OCI-LY7 (cell line): Measurements from ENCODE around the gene SEMA5A. TPM values are rescaled to one million over a fixed set of nuclear protein-coding genes. Genes with fewer than 3 reads are reported as not detected.

Source experiments
- BruUV-seq: library from RNA; stranded (reverse); fragments of 400-500 nt; replicated peaks from 2 replicates; lab custom pipeline; 2021; lab: Mats Ljungman, UMichigan
- CTCF ChIA-PET: fragments of 300-600 bp; sonication (Branson Sonifier 250); formaldehyde crosslinking; loops from one replicate; lab custom pipeline; 2022; ENCODE audit warnings: antibody characterized with exemption; ENCODE audit not compliant: unreplicated experiment; lab: Charles Lee
- POLR2A ChIA-PET: fragments of 300-600 bp; sonication (Branson Sonifier 250); formaldehyde crosslinking; loops from one replicate; lab custom pipeline; 2022; ENCODE audit warnings: antibody characterized with exemption; lab: Charles Lee
- DNase-seq: peaks from one replicate; pipeline ENCODE4 v3.0.0-alpha.2; 2015; ENCODE audit warnings: low spot score
- H2AFZ ChIP-seq: fragments of 200-600 bp; sonication (generic), shearing (Covaris generic); 2 replicates; pipeline ENCODE4 v1.6.1; 2014; ENCODE audit warnings: mild to moderate bottlenecking, antibody characterized with exemption, low read length, moderate library complexity
- H3K27ac ChIP-seq: fragments of 200-600 bp; sonication (generic); 2 replicates; pipeline ENCODE4 v1.5.1; 2014; ENCODE audit warnings: mixed run types, low read depth, mild to moderate bottlenecking, moderate library complexity, low read length, inconsistent platforms; ENCODE audit not compliant: poor library complexity, severe bottlenecking
- H3K36me3 ChIP-seq: fragments of 200-600 bp; sonication (generic); 2 replicates; pipeline ENCODE4 v1.6.1; 2014; ENCODE audit warnings: mild to moderate bottlenecking, antibody characterized with exemption, low read length, moderate library complexity, mixed read lengths; ENCODE audit not compliant: insufficient read depth
- H3K4me1 ChIP-seq: fragments of 200-600 bp; sonication (generic); 2 replicates; pipeline ENCODE4 v1.5.1; 2014; ENCODE audit warnings: mild to moderate bottlenecking, low read length; ENCODE audit not compliant: insufficient read depth, poor library complexity, severe bottlenecking
- H3K4me2 ChIP-seq: fragments of 200-600 bp; sonication (generic); 2 replicates; pipeline ENCODE4 v1.6.1; 2014; ENCODE audit warnings: mild to moderate bottlenecking, low read length
- H3K4me3 ChIP-seq: fragments of 200-600 bp; sonication (generic); 2 replicates; pipeline ENCODE4 v1.5.1; 2014; ENCODE audit warnings: mild to moderate bottlenecking, low read depth, low read length; ENCODE audit not compliant: poor library complexity, severe bottlenecking
- H3K79me2 ChIP-seq: fragments of 200-600 bp; sonication (generic); 2 replicates; pipeline ENCODE4 v1.6.1; 2016; ENCODE audit warnings: low read depth, mild to moderate bottlenecking, low read length, moderate library complexity, mixed read lengths; ENCODE audit not compliant: insufficient read depth
- H3K9me2 ChIP-seq: fragments of 200-600 bp; sonication (generic); 2 replicates; pipeline ENCODE4 v1.6.1; 2016; ENCODE audit warnings: mild to moderate bottlenecking, low read length, mixed read lengths; ENCODE audit not compliant: insufficient read depth
- H3K9me3 ChIP-seq: fragments of 200-600 bp; sonication (generic); 2 replicates; pipeline ENCODE4 v1.6.1; 2014; ENCODE audit warnings: mild to moderate bottlenecking, mixed run types, low read length, mixed read lengths
- H4K20me1 ChIP-seq: fragments of 200-600 bp; sonication (generic); 2 replicates; pipeline ENCODE4 v1.6.1; 2014; ENCODE audit warnings: mild to moderate bottlenecking, antibody characterized with exemption, low read length, moderate library complexity, mixed read lengths; ENCODE audit not compliant: insufficient read depth
- CTCF ChIP-seq: fragments of 200-600 bp; sonication (generic); conservative IDR thresholded peaks from 2 replicates; pipeline ENCODE4 v1.5.1; 2014; ENCODE audit warnings: mild to moderate bottlenecking, antibody characterized with exemption, low read length, moderate library complexity, mixed read lengths
- EZH2phosphoT487 ChIP-seq: fragments of 200-600 bp; sonication (generic); IDR thresholded peaks from 2 replicates; pipeline ENCODE4 v1.6.1; 2018; ENCODE audit warnings: low read depth, borderline replicate concordance, mild to moderate bottlenecking, mixed run types, antibody characterized with exemption, low read length, moderate library complexity, mixed read lengths
- intact Hi-C: fragments of 100-400 bp; cut with micrococcal nuclease; formaldehyde crosslinking; loops from one replicate; pipeline ENCODE4 v1.10.0; 2022; ENCODE audit not compliant: unreplicated experiment
- total RNA-seq, 2 experiments: library from RNA; depleted of rRNA in 1 of 2; stranded (reverse); fragments of >200 nt in 1 of 2; shearing (Covaris generic) in 1 of 2; gene quantifications; 2 replicates each; pipeline ENCODE4 v1.2.3, GENCODE V29; 2014 to 2022

SEMA5A gene
- total RNA-seq, 2 experiments from 2014 or later = not detected

DNA sequence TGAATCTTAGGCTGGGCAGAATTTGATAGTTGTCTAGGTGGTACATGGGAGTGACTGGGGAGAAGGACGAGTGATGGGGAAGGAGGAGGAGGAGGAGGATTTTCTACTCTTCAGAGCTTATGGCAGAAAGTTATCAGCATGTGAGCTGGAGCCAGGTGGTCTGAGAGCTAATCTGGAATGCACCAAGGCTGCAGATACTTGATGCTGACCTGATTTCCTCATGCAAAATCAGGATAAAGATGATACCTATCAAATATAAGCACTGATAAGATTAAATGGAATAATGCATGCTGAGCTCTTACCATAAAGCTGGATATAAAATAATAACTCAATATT is 250.4 kb downstream of the SEMA5A start:
- Histone ChIP-seq H2AFZ (no peak overlapping the region), H3K9me3 (no peaks in the 10 kb centered on the region), H3K9me2 (no peaks in the 10 kb centered on the region), H3K36me3 (no peaks in the 10 kb centered on the region), H3K79me2 (no peaks in the 10 kb centered on the region), H4K20me1 (no peaks in the 10 kb centered on the region), H3K4me2 (no peak overlapping the region), H3K4me1 (no peaks in the 10 kb centered on the region), H3K4me3 (no peak overlapping the region), H3K27ac (no peak overlapping the region)
- no peak for DNase-seq
- BruUV-seq = no TSS peak
- intact Hi-C loops = no loop called here
- POLR2A ChIA-PET = no interaction called here
- CTCF ChIA-PET = no interaction called here
- TF ChIP-seq CTCF (no peak), EZH2phosphoT487 (no peak)

DNA sequence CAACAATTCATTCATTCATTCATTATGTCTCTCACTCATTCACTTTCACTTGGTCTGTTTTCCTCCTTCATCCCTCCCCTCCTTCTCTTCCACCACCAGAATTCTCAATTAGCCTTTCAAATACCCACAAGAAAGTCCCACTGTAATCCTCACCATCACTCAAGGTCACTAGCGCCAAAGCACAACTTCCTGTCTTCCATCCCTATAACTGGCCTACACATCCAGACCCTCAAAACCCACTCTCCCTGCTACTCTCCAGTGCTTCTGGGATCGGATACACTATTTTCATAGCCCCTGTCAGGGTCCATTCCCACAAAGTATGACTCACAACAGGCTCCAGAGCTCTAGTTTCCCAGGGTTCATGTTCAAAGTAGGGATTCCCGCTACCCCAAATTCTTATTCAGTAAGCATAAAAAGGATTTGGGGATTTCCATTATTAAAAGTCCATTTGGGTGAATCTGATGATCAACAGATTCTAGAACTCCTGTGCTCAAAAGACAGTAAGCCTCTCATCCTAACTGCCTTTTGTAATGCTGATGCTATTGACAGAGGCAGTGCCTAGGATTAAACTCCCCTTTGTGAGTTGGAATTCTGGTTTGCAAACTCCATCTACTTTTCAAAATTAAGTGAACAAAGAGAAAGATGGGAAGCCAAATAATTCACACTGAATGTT is 250.9 kb downstream of the SEMA5A start:
- ChIA-PET POLR2A (no interaction called here), CTCF (no interaction called here)
- H3K9me3 ChIP-seq = no peaks in the 10 kb centered on the region
- no peaks in the 10 kb centered on the region for H3K79me2 ChIP-seq
- H3K4me3 ChIP-seq = no peak overlapping the region
- no peak overlapping the region for H3K27ac ChIP-seq
- H2AFZ ChIP-seq = no peak overlapping the region
- H3K4me1 ChIP-seq = no peaks in the 10 kb centered on the region
- no peak for DNase-seq
- H3K9me2 ChIP-seq = no peaks in the 10 kb centered on the region
- TF ChIP-seq EZH2phosphoT487 (no peak), CTCF (no peak)
- intact Hi-C loops = no loop called here
- no peak overlapping the region for H3K4me2 ChIP-seq
- no peaks in the 10 kb centered on the region for H4K20me1 ChIP-seq
- BruUV-seq = no TSS peak
- no peaks in the 10 kb centered on the region for H3K36me3 ChIP-seq

DNA sequence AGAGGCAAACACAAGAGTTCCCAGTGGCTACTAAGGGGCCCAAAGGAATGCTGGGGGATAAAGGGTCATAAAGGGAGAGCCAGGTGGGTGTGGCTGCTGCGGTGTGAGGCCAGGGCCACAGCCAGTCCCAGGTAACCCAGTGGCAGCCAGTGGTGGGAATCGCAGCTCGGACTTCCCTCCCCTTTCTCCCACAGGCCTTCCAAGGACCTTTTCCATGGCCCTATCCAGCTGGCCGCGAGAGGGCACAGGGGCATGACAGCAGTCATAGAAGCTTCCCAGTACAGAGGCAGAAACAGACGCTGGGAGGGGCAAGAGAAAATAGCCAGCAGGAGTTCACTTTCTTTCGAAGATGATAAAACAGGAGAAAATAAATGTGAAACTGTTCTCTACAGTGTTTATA is 257.6 kb downstream of the SEMA5A start:
- ChIA-PET POLR2A (no interaction called here), CTCF (no interaction called here)
- intact Hi-C loops = no loop called here
- H3K27ac ChIP-seq = no peak overlapping the region
- no peaks in the 10 kb centered on the region for H4K20me1 ChIP-seq
- H3K9me3 ChIP-seq = no peaks in the 10 kb centered on the region
- BruUV-seq = no TSS peak
- TF ChIP-seq CTCF = no peak
- no peak for TF ChIP-seq EZH2phosphoT487
- H3K9me2 ChIP-seq = no peaks in the 10 kb centered on the region
- no peaks in the 10 kb centered on the region for H3K36me3 ChIP-seq
- no peak overlapping the region for H2AFZ ChIP-seq
- H3K79me2 ChIP-seq = no peaks in the 10 kb centered on the region
- no peak overlapping the region for H3K4me3 ChIP-seq
- H3K4me1 ChIP-seq = no peaks in the 10 kb centered on the region
- H3K4me2 ChIP-seq = no peak overlapping the region
- no peak for DNase-seq
